Activated T-helper 1 cell treated with Interleukin-2 at 50 U/mL for 16 hours (primary cell): ENCODE measurements around the gene EFCAB8.
"Not testable (repeated sequence)": the region's sequence is repeated elsewhere in the genome, so short reads cannot be mapped to it uniquely, and the experiment has no call there.

Experiments used
- DNase-seq: peaks from one replicate; pipeline ENCODE4 v3.0.0-alpha.2; 2020; ENCODE audit warnings: low read depth

EFCAB8 gene

GRCh38 chr20:32911355-32911754 lies 52.6 kb downstream of the EFCAB8 start:
- DNase-seq, result no peak

- no peak for DNase-seq
These were observed 54.0 kb downstream of the EFCAB8 start for GRCh38 chr20:32912688-32913087.

GRCh38 chr20:32914031-32914430 lies 55.3 kb downstream of the EFCAB8 start:
- no peak for DNase-seq

- DNase-seq, result no peak
These were observed 58.6 kb downstream of the EFCAB8 start for GRCh38 chr20:32917191-32917950.

GRCh38 chr20:32918296-32918695 lies 59.6 kb downstream of the EFCAB8 start:
- no peak for DNase-seq

- no peak for DNase-seq
These were observed 60.0 kb downstream of the EFCAB8 start for GRCh38 chr20:32918751-32919150.

GRCh38 chr20:32920066-32920465 lies 61.3 kb downstream of the EFCAB8 start:
- no peak for DNase-seq

- no peak for DNase-seq
These were observed 62.0 kb downstream of the EFCAB8 start for GRCh38 chr20:32920530-32921298.

- DNase-seq, result no peak
These were observed 63.7 kb downstream of the EFCAB8 start for GRCh38 chr20:32922466-32922865.

- DNase-seq, result no peak
These were observed 66.1 kb downstream of the EFCAB8 start for GRCh38 chr20:32924781-32925180.

- DNase-seq, result no peak
These were observed 66.9 kb downstream of the EFCAB8 start for GRCh38 chr20:32925481-32926196.

- DNase-seq, result no peak
These were observed 70.4 kb downstream of the EFCAB8 start for GRCh38 chr20:32929162-32929561.

- no peak for DNase-seq
These were observed 71.5 kb downstream of the EFCAB8 start for GRCh38 chr20:32930181-32930580.

- no peak for DNase-seq
These were observed 72.0 kb downstream of the EFCAB8 start for GRCh38 chr20:32930701-32931100.

GRCh38 chr20:32934580-32934979 lies 75.9 kb downstream of the EFCAB8 start:
- DNase-seq, result no peak

- DNase-seq, result no peak
These were observed 82.6 kb downstream of the EFCAB8 start for GRCh38 chr20:32941155-32941885.

GRCh38 chr20:32943490-32944052 lies 84.8 kb downstream of the EFCAB8 start:
- DNase-seq, result no peak

- no peak for DNase-seq
These were observed 87.0 kb downstream of the EFCAB8 start for GRCh38 chr20:32945710-32946221.

- DNase-seq, result no peak
These were observed 87.9 kb downstream of the EFCAB8 start for GRCh38 chr20:32946629-32947028.

- not testable (repeated sequence) for DNase-seq
These were observed 91.8 kb downstream of the EFCAB8 start for GRCh38 chr20:32950539-32950938.

GRCh38 chr20:32957459-32957858 lies 98.7 kb downstream of the EFCAB8 start:
- no peak for DNase-seq

GRCh38 chr20:32958574-32958973 lies 99.9 kb downstream of the EFCAB8 start:
- DNase-seq, result no peak
